Vagina (tissue), 2 donors: Measurements from ENCODE around the gene BICC1.

ENCODE experiments used
- POLR2A ChIP-seq, 2 donors: fragments of 450-650 bp; IDR thresholded peaks; one replicate each; pipeline ENCODE4 v1.6.1; 2017; ENCODE audit warnings: antibody characterized with exemption in 2 of 2, mild to moderate bottlenecking in 2 of 2, moderate library complexity in 2 of 2
- POLR2AphosphoS5 ChIP-seq, 2 donors: sonication (generic); formaldehyde crosslinking; IDR thresholded peaks; one replicate each; pipeline ENCODE4 v1.9.0; 2017; ENCODE audit warnings: antibody characterized with exemption in 2 of 2, mild to moderate bottlenecking in 2 of 2, low read depth in 1 of 2; ENCODE audit not compliant: insufficient read depth in 1 of 2
- TF ChIP-seq, protein P1 (sequence below), 3 experiments: fragments of 450-650 bp in 2 of 3; fragments of 200-600 bp in 1 of 3; sonication (generic) in 1 of 3; IDR thresholded peaks; one replicate each; pipeline ENCODE4 v1.5.1; 2017 to 2019; ENCODE audit warnings: antibody characterized with exemption in 3 of 3, mild to moderate bottlenecking in 2 of 3, moderate library complexity in 2 of 3

DNA sequence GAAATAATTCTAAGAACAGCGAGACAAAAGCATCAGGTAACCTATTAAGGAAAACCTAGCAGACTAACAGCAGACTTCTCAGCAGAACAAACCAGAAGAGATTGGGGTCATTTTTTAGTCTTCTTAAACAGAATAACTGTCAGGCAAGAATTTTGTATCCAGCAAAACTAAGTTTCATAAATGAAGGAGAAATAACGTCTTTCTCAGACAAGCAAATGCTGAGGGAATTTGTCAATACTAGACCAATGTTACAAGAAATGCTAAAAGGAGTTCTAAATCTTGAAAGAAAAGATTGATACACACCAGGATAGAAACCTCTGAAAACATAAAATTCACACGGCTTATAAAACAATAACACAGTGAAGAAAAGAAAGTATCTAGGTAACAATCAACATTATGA lies 22.6 kb downstream of the BICC1 start:
- TF ChIP-seq, protein P1, sequence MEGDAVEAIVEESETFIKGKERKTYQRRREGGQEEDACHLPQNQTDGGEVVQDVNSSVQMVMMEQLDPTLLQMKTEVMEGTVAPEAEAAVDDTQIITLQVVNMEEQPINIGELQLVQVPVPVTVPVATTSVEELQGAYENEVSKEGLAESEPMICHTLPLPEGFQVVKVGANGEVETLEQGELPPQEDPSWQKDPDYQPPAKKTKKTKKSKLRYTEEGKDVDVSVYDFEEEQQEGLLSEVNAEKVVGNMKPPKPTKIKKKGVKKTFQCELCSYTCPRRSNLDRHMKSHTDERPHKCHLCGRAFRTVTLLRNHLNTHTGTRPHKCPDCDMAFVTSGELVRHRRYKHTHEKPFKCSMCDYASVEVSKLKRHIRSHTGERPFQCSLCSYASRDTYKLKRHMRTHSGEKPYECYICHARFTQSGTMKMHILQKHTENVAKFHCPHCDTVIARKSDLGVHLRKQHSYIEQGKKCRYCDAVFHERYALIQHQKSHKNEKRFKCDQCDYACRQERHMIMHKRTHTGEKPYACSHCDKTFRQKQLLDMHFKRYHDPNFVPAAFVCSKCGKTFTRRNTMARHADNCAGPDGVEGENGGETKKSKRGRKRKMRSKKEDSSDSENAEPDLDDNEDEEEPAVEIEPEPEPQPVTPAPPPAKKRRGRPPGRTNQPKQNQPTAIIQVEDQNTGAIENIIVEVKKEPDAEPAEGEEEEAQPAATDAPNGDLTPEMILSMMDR (IDR thresholded peaks at IDR 0.05) = no peak
- TF ChIP-seq POLR2A (IDR thresholded peaks at IDR 0.05) (no peak), POLR2AphosphoS5 (IDR thresholded peaks at IDR 0.05; ENCODE audit: insufficient read depth in 1 of 2, low read depth in 1 of 2) (no peak)
